Dendritic cell treated with granulocyte-macrophage colony-stimulating factor and Interleukin-4, amounts not matched to agents 40 ng/mL and 50 ng/mL, for 4 days (primary cell): ENCODE data around the gene KLC3.
A peak's percentile ranks its signal among the peaks of the same experiment; 100 is the strongest.

Experiments
- H3K27ac Mint-ChIP-seq: one replicate; pipeline ENCODE4 v1.8.0; 2022; ENCODE audit warnings: mild to moderate bottlenecking, mixed read lengths
- H3K27me3 Mint-ChIP-seq: one replicate; pipeline ENCODE4 v1.8.0; 2022; ENCODE audit warnings: mild to moderate bottlenecking, mixed read lengths
- H3K36me3 Mint-ChIP-seq: one replicate; pipeline ENCODE4 v1.8.0; 2022; ENCODE audit warnings: low read depth, mixed read lengths
- H3K4me1 Mint-ChIP-seq: one replicate; pipeline ENCODE4 v1.8.0; 2022; ENCODE audit warnings: low read depth, mixed read lengths
- H3K4me3 Mint-ChIP-seq: one replicate; pipeline ENCODE4 v1.8.0; 2022; ENCODE audit warnings: mild to moderate bottlenecking, moderate library complexity, mixed read lengths
- H3K9me3 Mint-ChIP-seq: one replicate; pipeline ENCODE4 v1.8.0; 2022; ENCODE audit warnings: mixed read lengths
- intact Hi-C: fragments of 100-400 bp; cut with micrococcal nuclease; formaldehyde crosslinking; loops from one replicate; pipeline ENCODE4 v1.15.0; 2022

The KLC3 gene

GRCh38 chr19:45340232-45340898, at the start of gene KLC3:
Gene KLC3, plus strand, starts transcription at chr19:45340750. Its CDS starts 4,792 bp downstream, at chr19:45345542.
- intact Hi-C loops, result no loop called here
- Mint-ChIP-seq H3K4me3 (no peak within 1 kb of the TSS), H3K4me1 (no peaks in the 10 kb centered on the region), H3K27me3 (peaks cover 20% of the 10 kb centered on the region), H3K27ac (no peak within 1 kb of the TSS), H3K36me3 (no peaks in the 10 kb centered on the region), H3K9me3 (no peaks in the 10 kb centered on the region)

DNA sequence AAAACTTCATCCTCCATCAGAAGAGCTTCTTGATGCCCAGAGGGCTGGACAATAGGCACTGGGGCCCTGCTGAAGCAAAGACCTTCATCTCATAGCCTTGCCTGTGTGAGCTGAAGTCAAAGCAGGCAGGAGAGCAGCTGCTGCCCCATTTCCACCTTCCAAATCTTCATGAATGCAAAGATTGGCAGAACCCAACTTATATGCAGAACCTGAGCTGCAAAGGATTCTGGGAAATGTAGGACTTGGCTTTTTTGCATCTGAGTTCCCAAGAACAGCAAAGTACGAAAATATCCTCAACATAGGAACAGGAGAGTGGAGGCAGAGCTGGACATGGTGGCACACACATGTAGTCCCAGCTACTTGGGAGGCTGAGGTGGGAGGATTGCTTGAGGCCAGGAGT, 48.7 kb upstream of the KLC3 start:
- Mint-ChIP-seq H3K4me3 (no peak overlapping the region), H3K9me3 (no peaks in the 10 kb centered on the region), H3K27me3 (no peaks in the 10 kb centered on the region), H3K36me3 (peaks cover 78% of the 10 kb centered on the region), H3K4me1 (no peaks in the 10 kb centered on the region), H3K27ac (no peak overlapping the region)
- intact Hi-C loops, result no loop called here

DNA sequence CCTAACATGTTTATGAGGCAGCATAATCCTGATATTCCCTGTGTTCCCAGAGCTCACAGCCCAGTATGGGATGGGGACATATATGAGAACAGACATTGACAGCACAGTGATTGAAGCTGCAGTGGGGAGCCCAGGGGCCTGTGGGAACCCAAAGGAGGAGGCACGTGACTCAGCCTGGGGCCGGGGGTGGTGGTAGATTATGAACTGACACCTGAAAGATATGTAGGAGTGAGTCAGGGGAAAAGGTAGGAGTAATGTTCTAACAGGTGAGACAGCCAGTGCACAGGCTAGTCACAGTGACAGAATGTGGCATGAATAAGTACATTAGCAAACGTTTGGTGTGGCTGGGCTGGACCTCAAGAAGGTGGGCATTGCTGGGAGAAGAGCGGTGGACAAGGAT, 46.9 kb upstream of the KLC3 start:
- Mint-ChIP-seq H3K27ac (no peak overlapping the region), H3K4me1 (no peaks in the 10 kb centered on the region), H3K36me3 (peaks cover 78% of the 10 kb centered on the region), H3K27me3 (no peaks in the 10 kb centered on the region), H3K4me3 (no peak overlapping the region), H3K9me3 (no peaks in the 10 kb centered on the region)
- intact Hi-C loops, result no loop called here

GRCh38 chr19:45294291-45295029, 46.1 kb upstream of the KLC3 start:
- no peaks in the 10 kb centered on the region for H3K27me3 Mint-ChIP-seq
- H3K4me3 Mint-ChIP-seq, result no peak overlapping the region
- H3K36me3 Mint-ChIP-seq, result peaks cover 78% of the 10 kb centered on the region
- no peaks in the 10 kb centered on the region for H3K4me1 Mint-ChIP-seq
- no peaks in the 10 kb centered on the region for H3K9me3 Mint-ChIP-seq
- no peak overlapping the region for H3K27ac Mint-ChIP-seq
- intact Hi-C loops, result no loop called here

- Mint-ChIP-seq H3K4me3 (no peak overlapping the region), H3K27ac (peak overlapping the region; percentile 33), H3K9me3 (no peaks in the 10 kb centered on the region), H3K27me3 (no peaks in the 10 kb centered on the region), H3K4me1 (no peaks in the 10 kb centered on the region), H3K36me3 (peaks cover 78% of the 10 kb centered on the region)
- intact Hi-C loops, result no loop called here
Measured at GRCh38 chr19:45295873-45296272, 44.7 kb upstream of the KLC3 start.

DNA sequence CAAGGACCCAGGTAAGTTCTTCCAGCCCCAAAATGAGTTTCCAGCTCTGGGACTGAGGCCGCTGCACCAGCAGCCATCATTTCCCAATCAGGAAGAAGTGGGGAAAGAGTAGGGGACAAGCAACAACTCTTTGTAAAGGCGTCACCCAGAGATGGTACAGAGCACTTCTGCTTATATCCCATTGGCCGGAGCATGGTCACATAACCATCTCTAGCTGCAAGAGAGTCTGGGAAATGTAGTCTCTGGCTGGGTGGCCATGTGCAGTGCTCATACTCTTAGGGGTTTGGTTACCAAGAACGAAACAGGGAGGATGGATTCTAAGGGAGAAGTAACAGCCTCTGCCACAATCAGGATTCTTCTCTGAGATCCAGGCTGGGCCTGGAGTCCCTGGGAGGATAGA, 44.2 kb upstream of the KLC3 start:
- H3K4me3 Mint-ChIP-seq, result no peak overlapping the region
- no peaks in the 10 kb centered on the region for H3K27me3 Mint-ChIP-seq
- no peaks in the 10 kb centered on the region for H3K9me3 Mint-ChIP-seq
- peak overlapping the region; percentile 33 for H3K27ac Mint-ChIP-seq
- H3K36me3 Mint-ChIP-seq, result peaks cover 75% of the 10 kb centered on the region
- intact Hi-C loops, result no loop called here
- no peaks in the 10 kb centered on the region for H3K4me1 Mint-ChIP-seq

GRCh38 chr19:45297674-45298073, 42.9 kb upstream of the KLC3 start:
- no peaks in the 10 kb centered on the region for H3K9me3 Mint-ChIP-seq
- H3K27me3 Mint-ChIP-seq, result no peaks in the 10 kb centered on the region
- peaks cover 73% of the 10 kb centered on the region for H3K36me3 Mint-ChIP-seq
- no peak overlapping the region for H3K4me3 Mint-ChIP-seq
- intact Hi-C loops, result no loop called here
- no peak overlapping the region for H3K27ac Mint-ChIP-seq
- no peaks in the 10 kb centered on the region for H3K4me1 Mint-ChIP-seq

DNA sequence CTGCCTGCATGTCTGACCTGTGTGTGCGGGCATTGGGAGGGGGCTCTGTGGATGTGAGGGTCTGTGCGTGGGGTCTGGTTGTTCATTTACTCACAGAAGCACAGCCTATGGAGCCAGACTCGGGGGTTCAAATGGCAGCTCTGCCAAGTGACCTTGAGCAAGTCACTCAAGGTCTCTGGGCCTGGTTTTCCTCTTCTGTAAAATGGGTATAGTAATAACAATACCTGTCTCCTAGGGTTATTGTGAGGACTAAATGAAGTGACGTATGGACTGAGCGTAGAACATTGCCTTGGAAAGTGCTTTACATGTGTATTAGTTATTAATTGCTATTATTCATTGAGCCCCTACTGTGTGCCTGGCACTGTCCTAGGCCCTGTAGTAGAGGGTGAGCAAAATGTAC, 42.3 kb upstream of the KLC3 start:
- Mint-ChIP-seq H3K27ac (no peak overlapping the region), H3K4me1 (no peaks in the 10 kb centered on the region), H3K27me3 (no peaks in the 10 kb centered on the region), H3K9me3 (no peaks in the 10 kb centered on the region), H3K36me3 (peaks cover 73% of the 10 kb centered on the region), H3K4me3 (no peak overlapping the region)
- intact Hi-C loops, result no loop called here

GRCh38 chr19:45299719-45300118, 40.8 kb upstream of the KLC3 start:
- Mint-ChIP-seq H3K27me3 (peaks cover 2% of the 10 kb centered on the region), H3K4me1 (no peaks in the 10 kb centered on the region), H3K4me3 (no peak overlapping the region), H3K27ac (no peak overlapping the region), H3K9me3 (no peaks in the 10 kb centered on the region), H3K36me3 (peaks cover 60% of the 10 kb centered on the region)
- intact Hi-C loops, result no loop called here

DNA sequence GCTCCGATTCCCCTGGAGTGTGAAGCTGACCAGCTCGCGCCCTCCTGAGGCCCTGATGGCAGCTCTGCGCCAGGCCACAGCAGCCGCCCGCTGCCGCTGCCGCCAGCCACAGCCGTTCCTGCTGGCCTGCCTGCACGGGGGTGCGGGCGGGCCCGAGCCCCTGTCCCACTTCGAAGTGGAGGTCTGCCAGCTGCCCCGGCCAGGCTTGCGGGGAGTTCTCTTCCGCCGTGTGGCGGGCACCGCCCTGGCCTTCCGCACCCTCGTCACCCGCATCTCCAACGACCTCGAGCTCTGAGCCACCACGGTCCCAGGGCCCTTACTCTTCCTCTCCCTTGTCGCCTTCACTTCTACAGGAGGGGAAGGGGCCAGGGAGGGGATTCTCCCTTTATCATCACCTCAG, 38.1 kb upstream of the KLC3 start:
- Mint-ChIP-seq H3K4me1 (no peaks in the 10 kb centered on the region), H3K27ac (no peak overlapping the region), H3K4me3 (no peak overlapping the region), H3K36me3 (peaks cover 44% of the 10 kb centered on the region), H3K27me3 (peaks cover 10% of the 10 kb centered on the region), H3K9me3 (no peaks in the 10 kb centered on the region)
- intact Hi-C loops, result no loop called here

GRCh38 chr19:45303269-45304060, 37.1 kb upstream of the KLC3 start:
- Mint-ChIP-seq H3K4me1 (no peaks in the 10 kb centered on the region), H3K9me3 (no peaks in the 10 kb centered on the region), H3K36me3 (peaks cover 36% of the 10 kb centered on the region), H3K4me3 (no peak overlapping the region), H3K27me3 (peaks cover 11% of the 10 kb centered on the region), H3K27ac (no peak overlapping the region)
- intact Hi-C loops, result no loop called here

DNA sequence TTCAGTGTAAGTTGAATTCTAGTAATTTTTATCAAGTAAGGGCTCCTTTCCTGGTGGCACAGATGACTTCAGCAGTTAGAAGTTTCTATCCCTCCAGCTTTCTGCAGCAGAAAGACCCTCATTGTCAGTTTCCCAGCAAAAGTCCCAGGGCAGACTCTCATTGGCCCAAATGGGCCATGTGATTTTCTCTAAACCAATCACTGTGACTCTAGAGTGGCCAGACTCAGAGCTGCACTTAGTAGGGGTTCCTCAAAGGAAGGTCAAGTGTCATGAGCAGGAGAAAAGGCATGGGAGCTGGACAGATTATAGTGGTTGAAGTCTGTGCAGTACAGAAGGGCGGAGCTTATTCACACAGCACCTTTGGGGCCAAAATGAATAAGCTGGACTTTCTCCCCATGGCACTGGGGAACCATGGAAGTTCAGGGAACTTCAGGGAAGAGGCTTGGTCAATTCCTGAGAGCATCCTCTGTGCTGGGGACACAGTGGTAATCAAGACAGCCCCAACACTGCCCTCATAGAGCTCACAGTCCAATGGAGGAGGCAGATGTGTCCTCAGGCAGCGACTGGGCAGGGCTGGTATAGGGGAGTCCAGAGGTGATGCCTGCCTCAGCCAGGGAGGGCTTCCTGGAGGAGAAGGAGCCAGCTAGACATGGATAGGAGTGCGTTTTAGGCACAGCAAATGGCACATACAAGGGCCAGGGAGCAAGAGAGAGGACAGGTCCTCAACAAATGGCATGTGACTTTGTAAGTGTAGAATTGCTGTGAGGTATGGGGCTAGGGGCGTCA, 36.2 kb upstream of the KLC3 start:
- Mint-ChIP-seq H3K4me3 (no peak overlapping the region), H3K27me3 (peaks cover 11% of the 10 kb centered on the region), H3K9me3 (no peaks in the 10 kb centered on the region), H3K27ac (no peak overlapping the region), H3K4me1 (no peaks in the 10 kb centered on the region), H3K36me3 (peaks cover 30% of the 10 kb centered on the region)
- intact Hi-C loops, result no loop called here

DNA sequence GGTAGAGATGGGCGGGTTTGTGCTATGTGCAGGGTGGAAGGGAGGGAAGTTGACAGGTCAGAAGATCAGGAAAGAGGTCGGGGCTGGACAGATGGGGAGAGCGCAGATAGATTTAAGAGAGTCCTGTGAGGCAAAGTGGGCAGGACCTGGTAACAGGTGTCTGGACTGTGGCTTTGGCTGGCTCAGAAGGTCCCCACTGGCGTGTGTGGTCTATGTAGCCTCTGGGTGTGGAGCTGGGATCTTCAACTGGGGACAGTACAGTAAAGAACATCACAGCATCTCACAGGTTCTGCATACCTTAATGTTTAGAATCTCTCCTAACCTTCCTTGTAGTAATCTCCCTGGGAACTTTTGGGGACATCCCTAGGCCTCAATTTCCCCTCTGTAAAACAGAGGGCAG, 35.5 kb upstream of the KLC3 start:
- H3K4me3 Mint-ChIP-seq, result no peak overlapping the region
- H3K4me1 Mint-ChIP-seq, result no peaks in the 10 kb centered on the region
- intact Hi-C loops, result no loop called here
- no peak overlapping the region for H3K27ac Mint-ChIP-seq
- peaks cover 11% of the 10 kb centered on the region for H3K27me3 Mint-ChIP-seq
- H3K36me3 Mint-ChIP-seq, result peaks cover 24% of the 10 kb centered on the region
- no peaks in the 10 kb centered on the region for H3K9me3 Mint-ChIP-seq

GRCh38 chr19:45305421-45305820, 35.1 kb upstream of the KLC3 start:
- Mint-ChIP-seq H3K27ac (no peak overlapping the region), H3K9me3 (no peaks in the 10 kb centered on the region), H3K4me1 (no peaks in the 10 kb centered on the region), H3K4me3 (no peak overlapping the region), H3K36me3 (peaks cover 19% of the 10 kb centered on the region), H3K27me3 (peaks cover 11% of the 10 kb centered on the region)
- intact Hi-C loops, result no loop called here
